ENCODE results near the gene ATF2. TPM values are rescaled to one million over a fixed set of nuclear protein-coding genes. Genes with fewer than 3 reads are reported as not detected.

ATF2 gene
- total and polyA plus RNA-seq, 9 of the 15 experiments (the other 6 are each of a cell fraction or from before 2014, with no cell fraction given), result 24.2 to 111 (median 45.9) TPM

- no peak; the same call in 1 of the 2 replicates for TF ChIP-seq JUN (IDR thresholded peaks at IDR 0.05; ENCODE audit: borderline replicate concordance, low read depth, low read length)
- no peak for TF ChIP-seq JUN (CRISPR knock-in tag; IDR thresholded peaks at IDR 0.05; ENCODE audit: borderline replicate concordance)
- TF ChIP-seq, protein P1, sequence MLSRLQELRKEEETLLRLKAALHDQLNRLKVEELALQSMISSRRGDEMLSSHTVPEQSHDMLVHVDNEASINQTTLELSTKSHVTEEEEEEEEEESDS (CRISPR knock-in tag; IDR thresholded peaks at IDR 0.05), result no peak
- TF ChIP-seq HDAC1 (IDR thresholded peaks at IDR 0.05), result peak in 1 of 2 experiments; percentile 90; a peak in 2 of 4 replicates
- peak; percentile 14; the same call in 1 of the 2 replicates for TF ChIP-seq ZNF165 (CRISPR knock-in tag; IDR thresholded peaks at IDR 0.05; ENCODE audit: borderline replicate concordance)
- peak; percentile 2 for TF ChIP-seq ZFP36 (IDR thresholded peaks at IDR 0.05; ENCODE audit: low read depth, low read length, partially characterized antibody)
- TF ChIP-seq MCM3 (IDR thresholded peaks at IDR 0.05), result no peak
- TF ChIP-seq, protein P2, sequence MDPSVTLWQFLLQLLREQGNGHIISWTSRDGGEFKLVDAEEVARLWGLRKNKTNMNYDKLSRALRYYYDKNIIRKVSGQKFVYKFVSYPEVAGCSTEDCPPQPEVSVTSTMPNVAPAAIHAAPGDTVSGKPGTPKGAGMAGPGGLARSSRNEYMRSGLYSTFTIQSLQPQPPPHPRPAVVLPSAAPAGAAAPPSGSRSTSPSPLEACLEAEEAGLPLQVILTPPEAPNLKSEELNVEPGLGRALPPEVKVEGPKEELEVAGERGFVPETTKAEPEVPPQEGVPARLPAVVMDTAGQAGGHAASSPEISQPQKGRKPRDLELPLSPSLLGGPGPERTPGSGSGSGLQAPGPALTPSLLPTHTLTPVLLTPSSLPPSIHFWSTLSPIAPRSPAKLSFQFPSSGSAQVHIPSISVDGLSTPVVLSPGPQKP (CRISPR knock-in tag; IDR thresholded peaks at IDR 0.05), result no peak
- 0 out of 2 replicates have a peak, but pooled peaks have one; percentile 41 for TF ChIP-seq FOXP1 (CRISPR knock-in tag; IDR thresholded peaks at IDR 0.05)
- no peak for TF ChIP-seq SRSF7 (optimal IDR thresholded peaks at IDR 0.05; ENCODE audit: low read depth, low read length)
- peak; percentile 69; the same call in 1 of the 2 replicates for TF ChIP-seq MAFF (IDR thresholded peaks at IDR 0.05; ENCODE audit: low read length)
- TF ChIP-seq, protein P3, sequence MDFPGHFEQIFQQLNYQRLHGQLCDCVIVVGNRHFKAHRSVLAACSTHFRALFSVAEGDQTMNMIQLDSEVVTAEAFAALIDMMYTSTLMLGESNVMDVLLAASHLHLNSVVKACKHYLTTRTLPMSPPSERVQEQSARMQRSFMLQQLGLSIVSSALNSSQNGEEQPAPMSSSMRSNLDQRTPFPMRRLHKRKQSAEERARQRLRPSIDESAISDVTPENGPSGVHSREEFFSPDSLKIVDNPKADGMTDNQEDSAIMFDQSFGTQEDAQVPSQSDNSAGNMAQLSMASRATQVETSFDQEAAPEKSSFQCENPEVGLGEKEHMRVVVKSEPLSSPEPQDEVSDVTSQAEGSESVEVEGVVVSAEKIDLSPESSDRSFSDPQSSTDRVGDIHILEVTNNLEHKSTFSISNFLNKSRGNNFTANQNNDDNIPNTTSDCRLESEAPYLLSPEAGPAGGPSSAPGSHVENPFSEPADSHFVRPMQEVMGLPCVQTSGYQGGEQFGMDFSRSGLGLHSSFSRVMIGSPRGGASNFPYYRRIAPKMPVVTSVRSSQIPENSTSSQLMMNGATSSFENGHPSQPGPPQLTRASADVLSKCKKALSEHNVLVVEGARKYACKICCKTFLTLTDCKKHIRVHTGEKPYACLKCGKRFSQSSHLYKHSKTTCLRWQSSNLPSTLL (IDR thresholded peaks at IDR 0.05), result peak; percentile 54; the same call in 1 of the 2 replicates
- TF ChIP-seq HDAC3 (IDR thresholded peaks at IDR 0.05; ENCODE audit: borderline replicate concordance, partially characterized antibody), result no peak
- TF ChIP-seq FOXA1 (IDR thresholded peaks at IDR 0.05; ENCODE audit: borderline replicate concordance), result no peak
- TF ChIP-seq ZNF76 (CRISPR knock-in tag; IDR thresholded peaks at IDR 0.05; ENCODE audit: borderline replicate concordance), result no peak
- TF ChIP-seq, protein P4, sequence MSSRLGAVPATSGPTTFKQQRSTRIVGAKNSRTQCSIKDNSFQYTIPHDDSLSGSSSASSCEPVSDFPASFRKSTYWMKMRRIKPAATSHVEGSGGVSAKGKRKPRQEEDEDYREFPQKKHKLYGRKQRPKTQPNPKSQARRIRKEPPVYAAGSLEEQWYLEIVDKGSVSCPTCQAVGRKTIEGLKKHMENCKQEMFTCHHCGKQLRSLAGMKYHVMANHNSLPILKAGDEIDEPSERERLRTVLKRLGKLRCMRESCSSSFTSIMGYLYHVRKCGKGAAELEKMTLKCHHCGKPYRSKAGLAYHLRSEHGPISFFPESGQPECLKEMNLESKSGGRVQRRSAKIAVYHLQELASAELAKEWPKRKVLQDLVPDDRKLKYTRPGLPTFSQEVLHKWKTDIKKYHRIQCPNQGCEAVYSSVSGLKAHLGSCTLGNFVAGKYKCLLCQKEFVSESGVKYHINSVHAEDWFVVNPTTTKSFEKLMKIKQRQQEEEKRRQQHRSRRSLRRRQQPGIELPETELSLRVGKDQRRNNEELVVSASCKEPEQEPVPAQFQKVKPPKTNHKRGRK (tag; IDR thresholded peaks at IDR 0.05), result no peak
- no peak for TF ChIP-seq TCF15 (CRISPR knock-in tag; IDR thresholded peaks at IDR 0.05)
- TF ChIP-seq, protein P5, sequence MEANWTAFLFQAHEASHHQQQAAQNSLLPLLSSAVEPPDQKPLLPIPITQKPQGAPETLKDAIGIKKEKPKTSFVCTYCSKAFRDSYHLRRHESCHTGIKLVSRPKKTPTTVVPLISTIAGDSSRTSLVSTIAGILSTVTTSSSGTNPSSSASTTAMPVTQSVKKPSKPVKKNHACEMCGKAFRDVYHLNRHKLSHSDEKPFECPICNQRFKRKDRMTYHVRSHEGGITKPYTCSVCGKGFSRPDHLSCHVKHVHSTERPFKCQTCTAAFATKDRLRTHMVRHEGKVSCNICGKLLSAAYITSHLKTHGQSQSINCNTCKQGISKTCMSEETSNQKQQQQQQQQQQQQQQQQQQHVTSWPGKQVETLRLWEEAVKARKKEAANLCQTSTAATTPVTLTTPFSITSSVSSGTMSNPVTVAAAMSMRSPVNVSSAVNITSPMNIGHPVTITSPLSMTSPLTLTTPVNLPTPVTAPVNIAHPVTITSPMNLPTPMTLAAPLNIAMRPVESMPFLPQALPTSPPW (CRISPR knock-in tag; IDR thresholded peaks at IDR 0.05), result peak; percentile 99
- TF ChIP-seq CBFA2T3 (IDR thresholded peaks at IDR 0.05), result peak; percentile 21
- TF ChIP-seq HOXB6 (CRISPR knock-in tag; IDR thresholded peaks at IDR 0.05; ENCODE audit: borderline replicate concordance), result no peak
- no peak; the same call in 1 of the 2 replicates for TF ChIP-seq HDAC6 (IDR thresholded peaks at IDR 0.05; ENCODE audit: low read depth, low read length)
- TF ChIP-seq TEAD2 (tag; IDR thresholded peaks at IDR 0.05), result no peak
Observed at GRCh38 chr2:175167792-175168563, at the start of gene ATF2 (continued).
